ENCODE data around the gene TUBB8B.
"Not testable (repeated sequence)": the region's sequence is repeated elsewhere in the genome, so short reads cannot be mapped to it uniquely, and the experiment has no call there.

Gene TUBB8B

DNA sequence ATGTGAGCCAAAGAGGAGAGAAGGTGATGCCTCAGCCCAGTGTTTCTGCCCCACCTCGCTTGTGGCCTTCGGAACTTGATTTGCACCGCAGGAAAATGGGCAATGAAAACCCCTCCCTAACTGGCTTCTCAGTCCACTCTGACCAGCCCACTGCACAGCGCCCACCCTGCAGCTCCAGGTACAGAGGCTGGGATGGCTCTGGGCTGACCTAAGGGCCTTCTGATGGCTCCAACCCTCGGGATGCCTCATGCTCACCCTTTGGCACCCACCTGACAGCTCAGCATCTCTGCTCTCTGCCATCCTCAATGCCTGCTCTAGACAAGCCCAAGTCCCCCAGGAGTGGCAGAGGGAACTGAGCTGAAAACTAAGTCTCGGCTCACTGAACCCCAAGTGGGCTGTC is 36.2 kb downstream of the TUBB8B start:
- in situ Hi-C loops (cut with HindIII; ENCODE audit: low sequenced_read_pairs), result not testable (repeated sequence)

- in situ Hi-C loops (cut with HindIII; ENCODE audit: low sequenced_read_pairs), result not testable (repeated sequence)
Observed at GRCh38 chr18:12773-13172, 36.6 kb downstream of the TUBB8B start.

- in situ Hi-C loops (cut with HindIII; ENCODE audit: low sequenced_read_pairs), result not testable (repeated sequence)
Observed at GRCh38 chr18:11383-12274, 37.8 kb downstream of the TUBB8B start.

DNA sequence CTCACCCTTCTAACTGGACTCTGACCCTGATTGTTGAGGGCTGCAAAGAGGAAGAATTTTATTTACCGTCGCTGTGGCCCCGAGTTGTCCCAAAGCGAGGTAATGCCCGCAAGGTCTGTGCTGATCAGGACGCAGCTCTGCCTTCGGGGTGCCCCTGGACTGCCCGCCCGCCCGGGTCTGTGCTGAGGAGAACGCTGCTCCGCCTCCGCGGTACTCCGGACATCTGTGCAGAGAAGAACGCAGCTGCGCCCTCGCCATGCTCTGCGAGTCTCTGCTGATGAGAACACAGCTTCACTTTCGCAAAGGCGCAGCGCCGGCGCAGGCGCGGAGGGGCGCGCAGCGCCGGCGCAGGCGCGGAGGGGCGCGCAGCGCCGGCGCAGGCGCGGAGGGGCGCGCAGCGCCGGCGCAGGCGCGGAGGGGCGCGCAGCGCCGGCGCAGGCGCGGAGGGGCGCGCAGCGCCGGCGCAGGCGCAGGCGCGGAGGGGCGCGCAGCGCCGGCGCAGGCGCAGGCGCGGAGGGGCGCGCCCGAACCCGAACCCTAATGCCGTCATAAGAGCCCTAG is 38.7 kb downstream of the TUBB8B start:
- in situ Hi-C loops (cut with HindIII; ENCODE audit: low sequenced_read_pairs), result not testable (repeated sequence)

- in situ Hi-C loops (cut with HindIII; ENCODE audit: low sequenced_read_pairs), result not testable (repeated sequence)
Observed at GRCh38 chr18:9937-10336, 39.5 kb downstream of the TUBB8B start.
